HG02884 (cell line): ENCODE data around the gene GNS.
"Not testable (repeated sequence)": the region's sequence is repeated elsewhere in the genome, so short reads cannot be mapped to it uniquely, and the experiment has no call there.

Experiments
- ATAC-seq: cut with Tn5 transposase; IDR thresholded peaks from one replicate; pipeline ENCODE4 v1.9.1; 2021; ENCODE audit warnings: mild to moderate bottlenecking, moderate library complexity; ENCODE audit not compliant: unreplicated experiment

GNS gene

DNA sequence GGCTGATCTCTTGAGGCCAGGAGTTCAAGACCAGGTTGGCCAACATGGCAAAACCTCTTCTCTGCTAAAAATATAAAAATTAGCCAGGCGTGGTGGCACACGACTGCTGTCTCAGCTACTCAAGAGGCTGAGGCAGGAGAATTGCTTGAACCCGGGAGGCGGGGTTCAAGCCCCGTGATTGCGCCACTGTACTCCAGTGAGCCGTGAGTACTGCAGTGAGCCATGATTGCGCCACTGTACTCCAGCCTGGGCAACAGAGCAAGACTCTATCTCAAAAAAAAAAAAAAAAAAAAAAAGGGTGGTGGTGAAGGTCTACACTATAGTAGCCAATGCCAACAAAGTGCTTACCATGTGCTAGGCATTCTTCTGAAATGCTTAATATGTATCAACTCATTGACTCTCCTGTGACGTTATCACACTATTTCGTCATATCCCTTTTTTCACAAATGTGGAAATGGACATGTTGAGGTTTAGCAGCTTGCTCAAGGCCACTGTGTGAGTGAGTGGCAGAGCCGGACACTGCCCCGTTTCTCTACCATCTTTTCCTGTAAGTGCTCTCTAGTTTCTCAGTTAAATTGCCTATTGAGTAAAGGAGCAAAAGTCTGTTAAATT is 59.6 kb downstream of the GNS start:
- no peak for ATAC-seq

DNA sequence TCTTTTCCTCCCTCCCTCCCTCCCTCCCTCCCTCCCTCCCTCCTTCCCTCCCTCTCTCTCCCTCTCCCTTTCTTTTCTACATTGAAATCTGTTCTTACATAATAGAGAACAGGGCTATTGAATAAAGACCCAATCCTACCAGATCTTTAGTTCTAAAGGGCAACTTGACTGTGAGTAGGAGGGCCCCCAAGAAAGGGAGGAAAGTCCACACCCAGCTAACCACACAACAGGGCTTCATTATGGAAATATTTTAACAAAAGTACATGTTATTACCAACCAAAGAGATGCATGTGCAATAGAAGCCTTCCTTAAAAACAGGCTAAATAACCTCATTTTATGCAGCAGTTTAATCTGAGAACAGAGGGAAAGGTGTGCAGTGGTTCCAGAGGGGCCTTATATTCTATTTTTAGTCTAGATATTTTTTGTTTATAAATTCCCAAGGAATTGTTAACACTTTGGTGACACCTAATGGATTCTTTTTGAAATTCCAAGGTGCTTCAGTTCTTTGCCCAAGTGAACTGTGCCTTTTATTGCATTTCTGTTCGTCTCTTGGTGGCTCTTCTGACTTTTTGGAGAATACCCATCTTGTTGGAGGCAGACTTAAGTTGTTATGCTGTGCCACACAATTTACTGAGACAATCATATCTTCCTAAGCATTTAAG is 63.0 kb downstream of the GNS start:
- ATAC-seq = no peak

DNA sequence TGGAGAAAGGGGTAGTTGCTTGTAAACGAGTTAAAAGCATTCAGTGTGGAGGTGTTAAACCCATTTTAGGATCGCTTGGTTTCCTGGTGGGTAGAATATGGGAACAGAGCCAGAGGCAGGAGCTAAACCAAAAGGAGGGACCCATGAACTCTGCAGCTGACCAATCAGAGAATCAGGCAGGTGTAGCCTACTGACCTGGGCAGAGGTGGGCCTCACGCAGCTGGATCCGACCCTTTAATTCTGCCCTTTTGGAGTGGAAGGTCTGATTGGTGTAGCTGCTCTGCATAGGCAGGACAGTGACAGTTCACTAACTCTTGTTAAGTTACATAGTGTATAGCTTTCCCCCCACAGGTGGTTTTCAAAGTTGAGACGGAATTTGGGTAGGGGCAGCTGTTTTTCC is 63.7 kb downstream of the GNS start:
- no peak for ATAC-seq

DNA sequence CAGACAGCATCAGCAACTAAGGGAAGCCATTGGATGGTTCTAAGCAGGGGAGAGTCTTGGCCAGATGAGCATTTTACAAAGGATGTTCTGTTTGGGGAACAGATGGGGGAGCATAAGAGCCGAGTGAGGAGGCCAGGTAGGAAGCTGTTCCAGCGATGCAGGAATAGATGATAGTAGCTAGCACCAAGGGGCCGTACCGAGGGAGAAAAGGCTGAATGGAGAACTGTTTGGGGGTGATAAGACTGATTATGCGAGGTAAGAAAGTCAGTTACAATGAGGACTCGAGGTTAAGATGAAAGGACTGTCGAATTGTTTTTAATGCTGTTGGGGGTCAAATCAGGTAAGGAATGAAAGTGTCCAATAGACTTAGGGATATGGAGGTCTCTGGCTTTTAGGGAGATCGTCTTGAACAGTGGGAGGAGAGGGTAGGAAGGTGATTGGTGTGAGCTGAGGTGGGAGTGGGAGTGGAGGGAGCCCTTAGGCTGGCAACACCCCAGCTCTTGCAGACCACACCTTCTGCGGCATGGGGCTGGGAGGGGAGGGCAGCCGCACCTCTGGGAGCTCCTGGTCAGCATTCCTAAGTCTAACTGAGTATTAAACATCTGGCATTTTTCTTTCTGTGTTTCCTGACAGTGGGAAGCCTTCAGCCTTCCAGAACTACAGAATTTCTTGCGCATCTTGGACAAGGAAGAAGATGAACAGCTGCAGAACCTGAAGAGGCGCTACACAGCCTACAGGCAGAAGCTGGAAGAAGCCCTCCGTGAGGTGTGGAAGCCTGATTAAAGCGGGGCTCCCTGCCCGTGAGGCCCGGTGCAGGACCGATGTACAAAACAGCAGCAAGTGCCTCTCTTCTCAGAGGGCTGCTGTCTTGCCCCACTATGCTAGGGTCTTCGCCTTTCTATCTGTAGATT is 64.8 kb downstream of the GNS start:
- ATAC-seq = no peak

DNA sequence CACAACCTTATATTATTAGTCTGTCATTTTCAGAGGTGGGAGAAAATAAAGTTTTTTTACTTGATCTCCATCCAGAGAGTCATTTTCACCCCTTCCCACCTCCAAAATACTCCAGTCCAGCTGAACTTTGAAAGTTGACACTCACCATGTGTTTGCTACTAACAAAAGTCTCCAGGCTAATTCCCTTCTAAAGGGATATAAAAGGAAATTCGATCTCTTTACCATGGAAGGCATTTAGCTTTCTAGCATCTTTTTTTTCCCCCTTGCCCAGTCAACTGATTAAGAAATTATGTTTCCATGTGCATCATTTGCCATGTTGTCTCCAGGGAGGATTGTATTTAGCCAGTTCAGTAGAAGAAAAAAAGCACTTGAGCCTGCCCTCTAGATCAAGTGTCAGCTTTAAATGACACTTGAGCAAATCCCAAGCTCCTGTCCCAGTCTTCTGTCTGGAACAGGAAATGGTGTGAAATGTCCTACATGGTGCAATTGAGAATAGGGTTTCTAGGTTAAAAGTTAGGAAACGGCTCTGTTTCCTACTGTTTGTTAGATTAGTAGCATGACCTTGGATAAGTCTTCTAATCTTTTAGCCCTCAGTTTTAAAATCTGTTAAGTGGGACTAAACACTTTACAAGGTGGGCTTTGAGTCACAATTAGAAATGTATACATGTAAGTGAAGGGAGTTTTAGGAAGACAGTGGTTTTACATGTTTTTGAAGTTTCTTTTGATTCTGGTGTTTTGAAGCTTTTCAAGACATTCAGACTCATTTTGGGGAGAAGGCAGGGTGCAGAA is 67.2 kb downstream of the GNS start:
- ATAC-seq = no peak

DNA sequence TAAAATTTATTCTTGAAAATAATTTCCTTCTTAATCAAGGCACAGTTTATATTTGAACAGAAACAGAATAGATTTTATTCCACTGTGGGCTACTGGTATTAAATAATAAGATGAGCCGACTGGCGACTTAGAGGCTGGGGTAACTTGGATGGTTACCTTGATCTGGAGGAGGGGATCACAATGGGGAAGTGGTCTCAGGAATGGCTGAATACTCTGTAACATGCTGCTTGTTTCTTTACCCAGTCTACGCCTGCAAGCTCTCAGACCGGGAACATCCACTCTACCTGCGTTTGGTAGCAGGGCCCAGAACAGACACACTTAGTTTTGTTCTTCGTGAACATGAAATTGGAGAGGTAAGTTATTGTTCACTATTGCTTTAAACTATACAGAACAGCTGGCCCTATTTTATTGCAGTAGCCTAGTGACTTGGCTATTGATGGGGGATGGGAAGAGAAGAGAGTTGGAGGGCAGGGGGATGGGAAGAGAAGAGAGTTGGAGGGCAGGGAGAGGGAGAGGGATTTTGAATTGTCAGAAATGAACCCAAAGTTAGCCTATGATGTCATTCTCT is 67.9 kb downstream of the GNS start:
- no peak for ATAC-seq

DNA sequence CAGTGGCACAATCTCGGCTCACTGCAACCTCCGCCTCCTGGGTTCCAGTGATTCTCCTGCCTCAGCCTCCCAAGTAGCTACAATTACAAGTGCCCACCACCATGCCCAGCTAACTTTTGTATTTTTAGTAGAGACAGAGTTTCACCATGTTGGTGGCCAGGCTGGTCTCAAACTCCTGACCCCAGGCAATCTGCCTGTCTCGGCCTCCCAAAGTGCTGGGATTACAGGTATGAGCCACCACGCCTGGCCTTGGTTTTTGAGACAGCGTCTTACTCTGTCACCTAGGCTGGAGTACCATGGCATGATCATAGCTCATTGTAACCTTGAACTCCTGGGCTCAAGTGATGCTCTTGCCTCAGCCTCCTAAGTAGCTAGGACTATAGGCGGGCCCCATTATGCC is 69.0 kb downstream of the GNS start:
- ATAC-seq = not testable (repeated sequence)

DNA sequence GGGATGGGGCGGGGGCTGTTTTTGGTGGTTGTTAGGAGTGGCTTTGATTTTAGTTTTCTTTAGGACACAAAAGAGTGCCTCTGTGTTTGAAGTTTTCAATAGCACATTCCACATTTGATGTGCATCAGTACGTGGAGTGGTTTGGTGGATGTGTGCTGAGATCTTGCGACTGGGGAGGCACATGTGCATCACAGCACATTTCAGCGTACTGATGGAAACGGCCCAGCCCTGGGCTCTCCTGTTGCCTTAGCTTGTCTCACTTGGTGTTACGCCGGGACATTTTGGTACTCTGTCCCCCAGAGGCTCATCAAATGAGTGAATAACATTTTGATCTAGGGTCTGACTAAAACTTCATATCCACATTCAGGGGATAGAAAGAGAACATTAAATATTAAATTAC is 70.5 kb downstream of the GNS start:
- no peak for ATAC-seq

DNA sequence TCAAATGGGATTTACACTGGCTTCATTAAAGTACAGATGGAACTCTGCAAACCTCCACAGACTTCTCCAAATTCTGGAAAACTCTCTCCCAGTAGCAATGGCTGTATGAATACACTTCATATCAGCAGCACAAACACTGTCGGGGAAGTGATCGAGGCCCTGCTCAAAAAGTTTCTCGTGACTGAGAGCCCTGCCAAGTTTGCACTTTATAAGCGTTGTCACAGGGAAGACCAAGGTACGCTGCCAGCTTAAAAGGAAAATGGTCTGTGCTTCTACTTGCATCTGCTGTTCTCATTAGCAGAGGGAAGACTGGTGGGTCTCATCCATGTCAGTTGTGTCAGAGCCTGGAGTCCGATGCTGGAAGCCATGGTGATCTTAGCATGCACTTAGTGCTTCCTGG is 71.0 kb downstream of the GNS start:
- no peak for ATAC-seq

DNA sequence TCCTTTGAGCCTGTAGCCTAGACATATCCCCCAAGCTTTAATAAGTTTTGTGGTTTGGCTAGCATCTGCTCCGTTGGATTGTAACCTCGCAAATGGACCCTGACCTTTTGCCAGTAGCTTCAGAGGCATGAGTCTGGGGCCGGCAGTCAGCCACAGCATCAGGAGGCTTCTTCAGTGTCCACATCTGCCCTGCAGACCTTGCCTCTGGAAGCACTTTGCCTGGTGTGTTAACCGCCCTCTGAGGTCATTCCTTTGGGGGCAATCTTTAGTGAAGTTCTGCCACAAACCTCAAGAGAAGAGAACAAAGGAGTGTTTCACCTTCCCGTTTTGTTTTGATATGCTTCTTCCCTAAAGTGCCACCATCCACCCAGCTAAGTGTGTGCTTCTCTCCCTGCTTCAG is 71.4 kb downstream of the GNS start:
- ATAC-seq = no peak

DNA sequence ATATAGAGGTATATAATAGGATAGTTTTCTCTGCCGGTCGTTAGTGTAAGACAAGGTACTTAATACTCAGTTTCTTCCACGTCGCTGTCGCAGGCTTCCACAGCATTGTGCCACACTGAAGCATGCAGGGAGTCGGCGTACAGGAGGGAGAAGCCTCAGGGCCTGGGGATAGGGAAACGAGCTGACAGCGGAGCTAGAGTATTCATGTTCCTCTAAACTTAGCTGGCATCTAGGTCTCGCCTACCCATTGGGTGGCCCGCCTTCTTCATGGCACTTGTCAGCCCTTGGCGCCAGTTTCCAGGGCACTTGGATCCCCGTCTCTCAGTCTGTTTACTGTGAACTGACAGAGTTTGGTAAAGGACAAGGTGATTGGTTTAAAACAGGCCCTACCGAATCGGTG is 73.6 kb downstream of the GNS start:
- no peak for ATAC-seq

DNA sequence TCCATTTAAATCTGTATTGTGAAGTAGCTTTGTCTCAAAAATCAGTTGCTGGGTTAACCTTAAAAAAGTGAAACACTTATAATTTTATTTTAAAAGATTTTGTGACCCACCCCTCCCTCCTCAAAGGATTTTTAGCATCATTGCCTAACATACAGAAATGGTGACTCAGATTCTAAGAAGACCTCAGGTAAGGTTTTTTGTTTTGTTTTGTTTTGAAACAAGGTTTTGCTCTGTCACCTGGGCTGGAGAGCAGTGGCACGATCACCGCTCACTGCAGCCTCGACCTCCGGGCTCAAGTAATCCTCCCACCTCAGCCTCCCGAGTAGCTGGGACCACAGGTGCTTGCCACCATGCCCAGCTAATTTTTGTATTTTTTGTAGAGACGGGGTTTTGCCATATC is 74.2 kb downstream of the GNS start:
- no peak for ATAC-seq

DNA sequence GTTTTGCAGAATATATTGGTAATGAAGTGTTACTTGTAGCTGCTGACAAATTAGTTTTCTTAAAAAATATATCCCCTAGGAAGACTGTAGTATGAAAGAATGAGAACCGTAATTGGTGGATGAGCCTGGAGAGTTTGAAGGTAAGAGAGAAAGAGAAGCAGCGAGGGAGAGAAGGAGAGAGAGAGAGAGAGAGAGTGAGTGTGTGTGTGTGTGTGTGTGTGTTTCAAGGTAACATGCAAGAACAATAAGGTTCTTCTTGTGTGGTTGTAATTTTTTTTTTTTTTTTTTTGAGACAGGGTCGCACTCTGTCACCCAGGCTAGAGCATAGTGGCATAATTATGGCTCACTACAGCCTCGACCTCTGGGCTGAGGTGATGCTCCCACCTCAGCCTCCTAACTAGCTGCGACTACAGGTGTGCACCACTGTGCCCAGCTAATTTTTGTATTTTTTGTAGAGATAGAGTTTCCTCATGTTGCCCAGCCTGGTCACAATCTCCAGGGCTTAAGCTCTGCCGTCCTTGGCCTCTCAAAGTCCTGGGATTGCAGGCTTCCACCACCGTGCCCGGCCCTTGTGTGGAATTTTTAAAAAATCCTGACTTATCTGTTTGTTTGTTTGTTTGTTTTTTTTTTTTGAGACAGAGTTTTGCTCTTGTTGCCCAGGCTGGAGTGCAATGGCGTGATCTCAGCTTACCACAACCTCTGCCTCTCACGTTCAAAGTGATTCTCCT is 75.2 kb downstream of the GNS start:
- no peak for ATAC-seq

DNA sequence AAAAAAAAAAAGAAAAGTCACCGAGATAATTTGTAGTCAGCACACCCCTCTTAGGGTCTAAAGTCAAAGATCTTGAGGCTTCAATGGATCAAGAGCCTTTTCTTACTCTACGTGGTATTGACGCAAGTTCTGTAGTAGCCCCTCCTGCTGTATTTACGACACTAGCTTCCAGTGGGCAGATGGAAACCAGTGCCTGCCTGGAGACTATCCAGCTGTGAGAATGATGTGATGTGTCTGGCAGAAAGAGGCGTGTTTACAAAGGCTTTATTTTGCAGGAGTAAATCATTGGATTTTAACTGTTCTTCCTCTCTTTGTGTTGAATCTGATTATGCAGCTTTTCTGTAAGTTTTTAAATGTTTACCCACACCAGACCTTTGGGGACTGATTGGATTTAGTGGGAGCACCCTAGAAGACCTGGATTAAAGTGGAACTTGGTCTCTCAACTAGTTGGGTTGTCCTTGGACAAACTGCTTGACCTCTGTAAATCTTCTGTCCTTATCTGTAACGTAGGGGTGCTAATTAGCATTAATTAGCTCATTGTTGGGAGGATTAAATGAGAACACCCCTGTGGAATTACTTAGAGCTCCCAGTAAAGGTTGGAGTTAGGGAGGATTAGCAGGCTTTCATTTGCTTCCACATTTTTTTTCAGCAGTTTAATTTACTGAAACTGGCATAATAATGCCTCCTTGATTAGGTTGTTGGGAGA is 76.5 kb downstream of the GNS start:
- no peak for ATAC-seq

DNA sequence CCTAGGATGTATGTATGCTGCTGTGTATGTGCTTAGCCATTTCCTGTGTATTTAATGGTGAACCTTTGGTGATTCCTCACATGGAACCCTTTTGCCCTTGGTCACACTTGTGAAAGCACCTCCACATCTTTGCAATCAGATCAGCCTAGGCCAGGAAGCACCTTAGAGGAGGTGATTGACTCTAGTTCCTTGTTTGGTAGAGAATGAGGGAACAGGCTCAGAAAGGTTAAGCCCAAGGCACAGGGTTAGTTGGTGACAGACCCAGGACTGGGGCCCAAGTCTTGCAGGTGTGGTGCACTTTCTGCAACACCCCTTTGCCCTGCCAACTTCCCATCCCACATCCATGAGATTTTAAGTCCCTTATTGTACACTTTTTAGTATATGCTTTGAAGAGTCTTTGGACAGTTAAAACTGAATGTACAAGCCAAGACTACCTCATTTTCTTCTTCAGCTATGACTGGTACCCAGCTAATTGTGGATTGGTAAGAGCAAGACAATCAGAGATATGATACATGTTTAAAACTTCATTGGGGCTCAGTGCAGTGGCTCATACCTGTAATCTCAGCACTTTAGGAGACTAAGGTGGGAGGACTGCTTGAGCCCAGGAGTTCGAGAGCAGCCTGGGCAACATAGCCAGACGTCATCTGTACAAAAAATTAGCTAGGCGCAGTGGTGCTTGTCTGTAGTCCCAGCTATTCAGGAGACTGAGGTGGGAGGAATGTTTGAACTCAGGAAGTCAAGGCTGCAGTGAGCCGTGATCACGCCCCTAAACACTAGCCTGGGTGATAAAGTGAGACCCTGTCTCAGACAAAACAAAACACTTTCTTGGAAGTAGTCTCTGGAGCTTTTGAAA is 77.8 kb downstream of the GNS start:
- ATAC-seq = peak; percentile 57

DNA sequence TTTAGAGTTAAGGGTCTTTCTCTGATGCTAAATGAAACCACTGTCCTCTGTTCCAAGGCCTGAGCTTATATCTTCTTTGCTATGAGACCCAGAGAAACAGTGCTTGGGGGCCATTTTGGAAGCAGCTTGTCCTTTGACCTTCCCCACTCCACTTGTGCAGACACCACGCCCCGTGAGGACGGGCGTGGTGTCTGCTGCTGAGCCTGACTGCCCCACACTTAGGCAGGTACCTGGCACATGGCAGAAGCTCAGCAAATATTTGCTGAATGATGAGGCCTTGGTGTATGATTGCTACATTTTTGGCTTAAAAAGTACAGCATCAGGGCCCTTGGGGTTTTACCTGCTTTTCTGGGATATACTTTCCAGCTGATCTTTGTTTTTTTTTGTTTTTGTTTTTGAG is 79.0 kb downstream of the GNS start:
- ATAC-seq = no peak

DNA sequence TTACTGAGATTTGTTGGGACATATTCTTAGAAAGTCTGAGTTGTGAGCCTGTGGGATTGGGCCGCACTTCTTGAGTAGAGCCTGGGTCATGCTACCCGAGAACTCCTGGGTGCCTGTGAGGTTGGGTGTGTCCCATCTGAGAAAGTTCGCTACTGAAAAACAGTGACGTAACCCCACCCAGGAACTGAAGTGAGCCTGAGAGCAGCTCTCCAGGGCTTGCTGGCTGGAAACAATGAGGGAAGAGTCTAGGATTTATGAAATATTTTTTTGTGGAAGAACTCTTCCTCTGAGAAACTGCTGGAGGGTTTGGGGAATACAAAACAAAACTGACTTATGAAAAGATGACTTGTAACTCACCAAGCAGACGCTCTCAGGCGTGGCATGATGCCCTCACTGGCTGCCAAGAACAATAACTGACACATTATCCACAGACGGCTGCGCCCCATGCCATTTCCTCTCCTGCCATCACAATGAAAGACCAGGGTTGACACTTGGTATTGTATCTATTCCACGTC is 79.7 kb downstream of the GNS start:
- peak; percentile 33 for ATAC-seq

DNA sequence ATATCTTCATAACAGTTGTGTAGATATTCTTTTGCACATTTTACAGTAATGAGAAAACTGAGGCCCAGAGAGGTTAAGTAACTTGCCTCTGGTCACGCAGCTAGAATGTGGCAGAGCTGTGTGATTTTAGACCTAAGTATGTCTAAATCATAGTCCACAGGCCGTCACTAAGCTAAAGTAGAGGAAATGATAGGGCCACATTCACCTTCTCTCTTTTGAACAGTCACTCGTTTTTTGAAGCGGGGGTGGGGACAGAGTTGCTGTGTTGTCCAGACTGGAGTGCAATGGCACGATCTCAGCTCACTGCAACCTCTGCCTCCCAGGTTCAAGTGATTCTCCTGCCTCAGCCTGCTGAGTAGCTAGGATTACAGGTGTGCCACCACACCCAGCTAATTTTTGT is 80.4 kb downstream of the GNS start:
- no peak for ATAC-seq
